GM04504 (cell line): ENCODE results near the gene SKAP1.
"Not testable (repeated sequence)": the region's sequence is repeated elsewhere in the genome, so short reads cannot be mapped to it uniquely, and the experiment has no call there.

Experiments
- DNase-seq: peaks from one replicate; pipeline ENCODE4 v3.0.0-alpha.2; 2012; ENCODE audit warnings: low read depth

The SKAP1 gene

DNA sequence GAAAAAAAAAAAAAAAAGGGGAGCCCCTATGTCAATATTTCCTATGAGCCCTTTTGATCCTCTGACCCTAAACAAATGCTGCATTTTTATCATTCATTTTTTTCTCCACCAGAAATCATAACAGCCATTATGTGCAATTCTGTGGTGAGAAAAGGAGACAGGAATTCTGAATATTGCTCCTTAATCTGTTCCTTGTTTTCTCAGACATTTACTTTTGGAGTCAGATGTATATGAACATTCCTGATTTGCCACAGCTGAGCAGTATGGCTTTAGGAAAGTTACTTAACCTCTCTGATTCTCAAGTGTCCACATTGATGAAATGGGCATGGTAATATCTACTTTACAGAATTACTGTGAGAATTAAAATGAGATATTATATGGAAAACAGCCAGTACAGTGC, 144.4 kb downstream of the SKAP1 start:
- DNase-seq: no peak

- no peak for DNase-seq
Measured at GRCh38 chr17:48283907-48284306, 146.1 kb downstream of the SKAP1 start.

DNA sequence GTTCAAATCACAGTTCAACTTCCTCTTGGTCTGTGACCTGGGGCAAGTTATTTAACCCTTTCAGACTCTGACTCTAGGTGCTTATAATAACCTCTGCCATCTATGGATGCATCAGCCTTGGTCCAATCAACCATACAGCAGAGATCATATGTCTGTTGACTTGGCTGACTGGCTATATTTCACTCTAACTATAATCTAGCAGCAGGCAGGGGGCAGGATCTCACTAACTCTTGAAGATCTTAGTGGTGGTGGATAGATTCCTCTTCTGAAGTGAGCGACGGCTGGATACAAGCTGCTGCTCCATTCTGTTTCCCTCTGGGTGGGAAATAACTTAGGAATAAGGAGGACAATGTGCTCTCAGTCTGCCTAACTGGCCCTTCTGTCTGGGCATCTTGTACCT, 146.6 kb downstream of the SKAP1 start:
- no peak for DNase-seq

DNA sequence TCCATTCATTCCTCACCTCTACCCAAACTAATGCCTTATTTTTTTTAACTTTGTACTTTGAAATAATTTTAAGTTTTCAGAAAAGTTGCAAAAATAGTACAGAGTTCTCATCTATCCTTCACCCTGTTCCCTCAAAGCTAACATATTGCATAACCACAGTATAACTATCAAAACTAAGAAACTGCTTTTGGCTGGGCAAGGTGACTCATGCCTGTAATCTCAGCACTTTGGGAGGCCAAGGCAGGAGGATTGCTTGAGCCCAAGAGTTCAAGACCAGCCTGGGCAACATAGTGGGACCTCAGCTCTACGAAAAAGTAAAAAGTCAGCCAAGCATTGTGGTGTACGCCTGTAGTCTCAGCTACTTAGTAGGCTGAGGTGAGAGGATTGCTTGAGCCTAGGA, 147.7 kb downstream of the SKAP1 start:
- no peak for DNase-seq

DNA sequence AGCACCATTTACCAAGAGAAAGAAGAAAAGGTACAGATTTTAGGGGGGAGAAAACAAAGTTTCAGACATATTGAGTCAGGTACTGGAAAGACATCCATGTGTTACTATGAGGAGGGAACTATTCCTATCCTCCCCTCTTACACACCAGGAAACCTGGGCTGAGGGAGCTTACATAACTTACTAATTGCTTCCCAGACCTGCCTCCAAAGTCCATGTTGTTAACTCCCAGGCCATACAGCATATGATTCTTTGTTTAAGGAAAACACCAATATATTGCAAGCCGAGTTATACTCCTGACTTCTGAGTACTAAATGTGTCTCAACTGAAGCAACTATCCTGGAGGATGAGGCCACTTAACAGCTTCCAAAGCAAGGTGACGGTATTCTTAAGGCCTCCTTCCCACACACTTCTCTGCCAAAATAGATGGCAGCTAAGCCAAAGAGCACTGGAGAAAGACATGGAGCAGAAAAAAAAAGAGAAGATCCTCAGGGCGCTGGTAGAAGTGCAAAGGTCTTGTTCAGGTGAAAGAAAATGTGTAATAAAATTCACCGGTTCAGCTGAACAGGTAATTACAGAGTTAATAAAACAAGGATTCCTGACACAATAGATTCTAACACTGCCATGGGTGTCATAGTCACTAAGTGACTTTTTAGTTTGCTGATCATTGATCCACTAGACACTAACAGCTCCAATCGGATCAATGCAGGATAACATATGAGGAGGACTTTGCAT, 151.1 kb downstream of the SKAP1 start:
- DNase-seq: no peak

DNA sequence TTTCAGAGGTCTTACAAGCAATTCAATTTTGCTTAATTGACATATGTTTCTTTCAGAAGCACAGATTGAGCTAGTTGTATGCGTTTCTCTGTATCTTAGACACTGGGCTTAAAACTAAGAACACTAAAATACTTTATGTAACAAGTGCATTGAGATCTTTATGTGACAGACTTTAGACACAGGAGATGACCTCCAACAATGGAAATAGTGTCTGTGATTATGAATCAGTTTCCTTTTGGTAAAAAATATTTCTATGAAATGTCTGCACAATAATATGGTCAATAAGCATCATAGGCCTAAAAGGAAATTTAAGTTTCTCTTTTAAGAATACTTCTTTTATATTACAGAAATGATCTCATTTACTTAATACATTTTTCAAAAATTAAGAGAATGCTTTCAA, 153.2 kb downstream of the SKAP1 start:
- DNase-seq: no peak

GRCh38 chr17:48270899-48271298, 159.1 kb downstream of the SKAP1 start:
- no peak for DNase-seq

DNA sequence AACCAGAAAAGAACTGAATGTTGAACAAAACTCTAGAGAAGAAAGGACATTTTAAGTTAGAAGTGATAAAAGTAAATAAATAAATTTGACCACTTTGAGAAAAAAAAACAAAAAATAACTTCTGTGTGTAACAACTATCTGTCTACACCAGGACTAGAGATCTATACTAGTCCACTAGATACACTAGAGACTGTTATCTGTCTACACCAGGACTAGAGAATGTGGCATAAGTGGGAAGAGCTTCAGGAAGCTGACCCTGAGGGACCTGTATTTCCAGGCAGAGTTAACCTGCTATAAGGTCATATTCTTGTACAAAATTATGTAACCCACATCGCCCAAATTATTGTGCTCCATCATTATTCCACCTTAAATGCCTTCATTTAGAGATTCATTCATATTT, 160.8 kb downstream of the SKAP1 start:
- DNase-seq: no peak

DNA sequence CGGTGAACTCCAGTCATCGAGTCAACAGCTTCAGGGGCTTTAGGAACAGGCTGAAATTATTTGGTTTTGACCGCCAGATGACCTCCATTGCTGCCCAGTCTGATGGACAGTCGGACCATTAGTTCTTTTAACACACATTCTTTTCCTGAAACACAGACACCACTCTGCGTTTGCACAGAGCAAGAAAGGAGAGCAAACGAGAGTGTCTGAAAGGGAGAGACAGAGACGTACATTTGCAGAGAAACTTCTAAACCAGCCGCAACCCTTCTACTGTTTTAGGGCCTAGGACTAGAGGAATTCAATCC, 166.3 kb downstream of the SKAP1 start:
- DNase-seq: no peak

DNA sequence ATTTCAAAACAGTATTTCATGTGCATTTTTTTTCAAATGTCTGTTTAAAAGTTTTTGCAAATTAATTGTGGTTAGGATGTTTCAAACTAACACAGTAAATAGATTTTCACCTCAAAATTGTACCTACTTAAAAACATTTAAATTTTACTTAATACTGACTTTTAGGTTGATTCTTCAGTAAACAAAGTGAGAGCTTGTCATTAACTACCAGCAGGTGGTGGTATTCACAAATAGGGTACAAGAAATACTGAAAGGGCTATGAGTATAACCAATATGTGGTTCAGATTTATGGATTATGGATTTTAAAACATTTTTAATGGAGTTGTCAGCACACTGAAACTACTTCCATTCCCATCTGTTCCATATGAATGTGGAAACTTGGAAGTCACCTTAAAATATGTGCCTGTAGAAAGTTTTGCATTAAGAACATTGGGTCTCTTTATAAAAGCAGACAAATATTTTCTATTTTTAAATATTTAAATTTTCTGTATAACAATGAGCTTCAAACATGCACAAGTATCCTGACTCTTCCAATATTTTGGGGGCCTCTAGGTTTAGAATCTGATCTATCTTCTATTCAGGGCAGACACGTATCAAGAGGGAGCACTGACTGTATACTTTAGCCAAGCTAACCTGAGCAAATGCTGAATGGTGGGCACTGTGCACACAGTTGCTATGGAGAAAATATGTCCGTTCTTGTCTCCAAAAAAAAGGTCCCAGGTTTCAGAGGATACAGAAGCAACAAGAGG, 166.9 kb downstream of the SKAP1 start:
- no peak for DNase-seq

DNA sequence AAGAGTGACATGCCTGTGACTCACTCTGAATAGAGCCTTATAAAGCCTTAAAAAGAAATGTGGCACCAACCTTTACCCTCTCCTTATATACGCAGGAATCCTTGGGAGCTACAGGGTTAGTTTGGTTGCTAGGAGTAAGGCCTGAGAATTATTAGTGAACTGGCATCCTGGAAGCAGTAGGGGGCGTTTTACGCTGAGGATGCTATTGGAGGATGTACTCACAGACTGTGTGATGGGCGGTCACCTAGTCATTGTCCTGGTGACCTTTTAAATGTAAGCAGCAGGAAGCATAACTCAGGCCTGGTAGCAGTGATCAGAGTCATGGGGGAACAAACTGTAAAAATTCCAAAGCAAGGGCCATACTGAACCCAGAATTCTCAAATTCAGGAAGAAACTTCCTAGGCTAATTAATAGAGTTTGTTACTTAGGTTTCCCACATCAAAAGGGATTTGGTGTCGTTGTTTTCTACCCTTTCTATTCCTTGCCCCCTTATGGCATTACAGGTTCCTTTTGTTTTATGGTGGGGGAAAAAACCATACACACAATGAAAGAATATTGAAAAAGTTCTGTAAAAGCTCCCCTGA, 168.6 kb downstream of the SKAP1 start:
- DNase-seq: no peak

DNA sequence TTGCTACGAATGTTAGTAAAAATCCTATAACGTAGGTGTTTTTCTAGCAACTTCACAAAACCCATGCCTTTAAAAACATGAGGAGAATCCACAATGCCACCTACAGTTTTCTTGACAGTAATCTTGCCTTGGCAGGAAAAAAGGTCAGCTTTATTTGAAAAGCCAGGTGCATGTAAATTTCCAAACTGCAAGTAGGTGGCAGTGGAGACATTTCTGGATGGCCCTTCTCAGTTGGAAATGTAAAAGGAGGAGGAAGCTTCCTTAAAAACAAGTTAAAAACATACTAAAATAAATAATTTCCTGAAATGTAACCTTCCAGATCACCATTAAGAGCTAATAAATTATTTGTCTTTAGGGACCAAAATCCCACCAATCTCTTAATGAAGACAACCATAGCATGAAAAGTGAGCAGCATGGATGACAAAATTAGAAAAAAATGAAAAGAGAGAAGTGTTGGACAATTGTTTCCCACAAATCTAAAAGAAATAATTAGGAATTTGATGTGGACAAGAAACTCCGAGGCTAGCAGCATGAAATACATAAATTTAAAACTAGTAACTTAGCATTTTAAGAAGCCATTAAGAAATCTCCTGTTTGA, 170.2 kb downstream of the SKAP1 start:
- no peak for DNase-seq

DNA sequence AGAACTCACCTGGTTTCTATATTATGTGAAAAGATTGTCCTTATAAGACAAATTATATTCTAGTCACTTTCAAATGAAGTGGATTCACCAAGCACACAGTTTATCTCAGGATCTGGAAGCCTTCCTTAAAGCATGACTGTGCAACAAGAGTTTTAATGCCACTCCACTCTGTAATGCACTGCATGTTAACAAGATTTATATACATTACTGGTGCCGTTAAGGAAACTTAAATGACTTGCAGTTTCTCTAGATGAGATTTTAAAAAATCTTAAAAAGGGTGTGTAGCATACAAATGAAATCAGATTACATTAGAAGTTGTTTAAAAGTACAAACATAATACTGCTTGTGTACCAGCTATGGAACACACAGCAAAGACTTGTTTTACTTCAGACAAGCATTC, 171.7 kb downstream of the SKAP1 start:
- DNase-seq: no peak

- DNase-seq: no peak
Measured at GRCh38 chr17:48255759-48256158, 174.3 kb downstream of the SKAP1 start.

DNA sequence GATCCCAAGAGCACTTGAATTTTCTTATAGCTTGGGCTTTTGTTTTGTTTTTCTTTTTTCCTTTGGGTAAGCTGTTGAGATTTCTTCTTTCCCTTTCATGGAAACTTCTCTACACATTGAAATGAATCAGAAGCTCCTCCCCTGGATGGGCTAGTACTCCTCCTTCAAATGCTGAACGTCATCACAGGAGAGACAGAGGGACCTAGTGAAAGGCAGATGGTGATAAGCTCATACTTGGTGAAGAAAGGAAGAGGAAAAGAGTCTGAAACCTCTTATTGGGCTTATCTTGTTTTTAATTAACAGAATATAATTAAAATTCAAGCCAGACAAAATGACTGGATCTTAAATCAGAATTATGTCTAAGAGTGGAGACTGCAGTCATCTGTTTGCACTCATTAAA, 175.1 kb downstream of the SKAP1 start:
- DNase-seq: no peak

DNA sequence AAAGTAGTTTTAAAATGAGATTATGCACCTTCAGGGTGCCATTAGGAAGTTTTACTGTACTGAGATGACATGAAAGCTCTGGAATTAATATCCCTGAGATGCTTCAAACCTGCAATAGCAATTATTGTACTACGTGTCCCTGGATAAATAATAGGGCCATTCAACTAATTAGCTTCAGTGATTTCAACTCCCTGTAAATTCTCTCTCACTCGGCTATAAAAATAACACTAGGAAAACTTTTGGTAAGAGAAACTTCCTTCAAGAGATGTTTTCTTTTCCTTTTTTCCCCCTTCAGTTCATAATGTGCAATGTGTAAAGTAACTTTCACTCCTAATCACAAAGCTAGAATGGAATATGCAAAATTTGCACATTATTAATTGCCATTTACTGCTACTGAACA, 176.0 kb downstream of the SKAP1 start:
- no peak for DNase-seq

GRCh38 chr17:48251950-48252349, 178.1 kb downstream of the SKAP1 start:
- no peak for DNase-seq

DNA sequence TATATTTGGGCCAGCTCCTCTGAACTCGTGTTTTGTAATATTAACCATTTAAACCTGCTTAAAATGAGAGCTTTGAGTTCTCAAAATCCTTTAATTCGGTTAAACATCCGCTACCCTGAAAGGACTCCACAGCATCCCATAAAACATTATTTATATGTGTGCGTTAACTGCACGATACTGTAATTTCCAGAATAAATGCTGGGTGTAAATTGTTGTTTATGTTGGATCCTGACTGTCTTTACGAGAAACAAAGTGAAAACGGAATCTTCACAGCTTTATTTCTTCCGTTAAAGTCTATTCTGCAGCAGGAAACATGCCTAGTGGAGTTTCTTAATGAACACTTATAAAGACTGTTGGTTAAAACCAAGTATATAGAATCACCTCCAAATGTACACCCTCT, 179.1 kb downstream of the SKAP1 start:
- no peak for DNase-seq

- not testable (repeated sequence) for DNase-seq
Measured at GRCh38 chr17:48250059-48250458, 180.0 kb downstream of the SKAP1 start.

DNA sequence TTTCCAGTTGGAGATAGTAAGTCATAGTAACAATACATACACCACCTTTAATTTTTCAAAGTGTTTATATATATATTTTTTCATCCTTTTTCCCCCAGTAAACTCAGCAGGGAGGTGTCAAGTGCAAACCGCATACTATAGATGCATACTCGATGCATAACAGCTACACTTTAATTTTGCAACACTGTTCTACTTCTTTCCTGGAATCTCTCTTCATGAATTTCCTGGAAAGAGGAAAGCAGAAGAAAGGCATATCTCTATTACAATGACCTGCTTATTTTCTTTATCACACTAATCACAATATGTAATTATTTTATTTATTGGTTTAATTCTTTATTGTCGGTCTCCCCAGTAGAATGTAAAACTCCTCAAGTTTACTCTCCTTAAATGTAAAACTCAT, 182.4 kb downstream of the SKAP1 start:
- DNase-seq: no peak

GRCh38 chr17:48247038-48247437, 183.0 kb downstream of the SKAP1 start:
- no peak for DNase-seq

DNA sequence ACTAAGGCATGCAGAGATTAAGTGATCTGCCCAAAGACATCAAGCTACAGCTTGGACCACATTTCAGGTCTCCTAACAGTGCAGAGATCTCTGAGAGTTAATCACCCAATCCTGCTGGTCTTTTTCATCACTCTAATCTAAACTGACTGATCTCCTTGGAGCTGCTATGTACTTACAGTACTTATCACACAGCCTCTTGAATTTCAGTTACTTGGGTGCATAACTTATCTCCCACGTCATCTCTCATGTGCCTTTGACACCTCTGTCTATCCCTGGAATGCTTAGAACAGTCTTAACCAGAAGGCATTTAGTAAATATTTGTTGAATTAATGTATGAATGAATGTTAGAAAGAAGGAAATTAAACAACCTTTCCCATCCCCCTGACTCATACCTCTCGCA, 183.4 kb downstream of the SKAP1 start:
- no peak for DNase-seq

DNA sequence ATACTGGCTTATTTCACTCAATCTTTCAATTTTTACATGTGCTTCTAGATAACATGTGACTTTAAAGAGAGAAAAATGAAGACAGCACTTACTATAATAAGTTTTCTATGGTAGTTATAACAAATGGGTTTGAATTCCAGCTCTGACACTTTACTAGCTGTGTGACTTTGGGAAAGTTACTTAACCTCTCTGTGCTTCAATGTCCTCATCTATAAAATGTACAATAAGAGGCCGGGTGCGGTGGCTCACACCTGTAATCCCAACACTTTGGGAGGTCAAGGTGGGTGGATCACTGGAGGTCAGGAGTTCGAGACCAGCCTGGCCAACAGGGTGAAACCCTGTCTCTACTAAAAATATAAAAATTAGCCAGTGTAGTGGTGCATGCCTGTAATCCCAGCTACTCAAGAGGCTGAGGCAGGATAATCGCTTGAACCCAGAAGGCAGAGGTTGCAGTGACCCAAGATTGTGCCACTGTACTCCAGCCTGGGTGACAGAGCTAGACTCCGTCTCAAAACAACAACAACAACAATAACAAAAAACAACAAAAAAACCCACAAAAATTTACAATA, 184.5 kb downstream of the SKAP1 start:
- not testable (repeated sequence) for DNase-seq
